Suprapubic skin (tissue), 4 donors: Measurements from ENCODE around the gene SOCS4.
A peak's percentile ranks its signal among the peaks of the same experiment; 100 is the strongest.

ENCODE experiments used
- EP300 ChIP-seq: sonication (generic); formaldehyde crosslinking; IDR thresholded peaks from one replicate; pipeline ENCODE4 v1.6.1; 2017; ENCODE audit warnings: antibody characterized with exemption
- POLR2A ChIP-seq, 2 donors: fragments of 450-650 bp; IDR thresholded peaks; one replicate each; pipeline ENCODE4 v1.6.1; 2017; ENCODE audit warnings: antibody characterized with exemption in 2 of 2, mild to moderate bottlenecking in 2 of 2, moderate library complexity in 2 of 2
- POLR2AphosphoS5 ChIP-seq, 3 donors: sonication (generic); formaldehyde crosslinking; IDR thresholded peaks; one replicate each; pipeline ENCODE4 v1.6.1; 2017; ENCODE audit warnings: antibody characterized with exemption in 3 of 3
- TF ChIP-seq, protein P1 (sequence below), 2 donors: fragments of 200-600 bp in 1 of 2; fragments of 450-650 bp in 1 of 2; sonication (generic) in 1 of 2; IDR thresholded peaks; one replicate each; pipeline ENCODE4 v1.5.1; 2016 to 2019; ENCODE audit warnings: antibody characterized with exemption in 2 of 2, mild to moderate bottlenecking in 1 of 2, moderate library complexity in 1 of 2

GRCh38 chr14:55026793-55027561 lies at the start of gene SOCS4, which contains the start of gene WDHD1:
- TF ChIP-seq, protein P1, sequence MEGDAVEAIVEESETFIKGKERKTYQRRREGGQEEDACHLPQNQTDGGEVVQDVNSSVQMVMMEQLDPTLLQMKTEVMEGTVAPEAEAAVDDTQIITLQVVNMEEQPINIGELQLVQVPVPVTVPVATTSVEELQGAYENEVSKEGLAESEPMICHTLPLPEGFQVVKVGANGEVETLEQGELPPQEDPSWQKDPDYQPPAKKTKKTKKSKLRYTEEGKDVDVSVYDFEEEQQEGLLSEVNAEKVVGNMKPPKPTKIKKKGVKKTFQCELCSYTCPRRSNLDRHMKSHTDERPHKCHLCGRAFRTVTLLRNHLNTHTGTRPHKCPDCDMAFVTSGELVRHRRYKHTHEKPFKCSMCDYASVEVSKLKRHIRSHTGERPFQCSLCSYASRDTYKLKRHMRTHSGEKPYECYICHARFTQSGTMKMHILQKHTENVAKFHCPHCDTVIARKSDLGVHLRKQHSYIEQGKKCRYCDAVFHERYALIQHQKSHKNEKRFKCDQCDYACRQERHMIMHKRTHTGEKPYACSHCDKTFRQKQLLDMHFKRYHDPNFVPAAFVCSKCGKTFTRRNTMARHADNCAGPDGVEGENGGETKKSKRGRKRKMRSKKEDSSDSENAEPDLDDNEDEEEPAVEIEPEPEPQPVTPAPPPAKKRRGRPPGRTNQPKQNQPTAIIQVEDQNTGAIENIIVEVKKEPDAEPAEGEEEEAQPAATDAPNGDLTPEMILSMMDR (IDR thresholded peaks at IDR 0.05), result no peak
- TF ChIP-seq POLR2A (IDR thresholded peaks at IDR 0.05) (peak in 1 of 2 donors; percentile 71), POLR2AphosphoS5 (IDR thresholded peaks at IDR 0.05) (peak in 2 of 3 donors; percentile 82 to 84), EP300 (no peak)
